HG03095 (cell line): Measurements from ENCODE around the gene SF3B5.
"Not testable (repeated sequence)": the region's sequence is repeated elsewhere in the genome, so short reads cannot be mapped to it uniquely, and the experiment has no call there.

Source experiments
- ATAC-seq: cut with Tn5 transposase; IDR thresholded peaks from one replicate; pipeline ENCODE4 v1.9.1; 2021; ENCODE audit warnings: moderate library complexity; ENCODE audit not compliant: unreplicated experiment

Gene SF3B5

GRCh38 chr6:144095134-144096002, at the start of gene SF3B5:
Gene SF3B5 (minus strand): TSS chr6:144095573. CDS start chr6:144095497, 76 bp downstream.
- peak; percentile 94 for ATAC-seq

- ATAC-seq = no peak
These were observed 49.6 kb upstream of the SF3B5 start for GRCh38 chr6:144144996-144145395.

GRCh38 chr6:144143878-144144277, 48.5 kb upstream of the SF3B5 start:
- no peak for ATAC-seq

- no peak for ATAC-seq
These were observed 47.7 kb upstream of the SF3B5 start for GRCh38 chr6:144143106-144143505.

GRCh38 chr6:144141470-144141869, 46.1 kb upstream of the SF3B5 start:
- ATAC-seq = no peak

- ATAC-seq = peak; percentile 84
These were observed 45.5 kb upstream of the SF3B5 start for GRCh38 chr6:144140867-144141266.

GRCh38 chr6:144139817-144140216, 44.4 kb upstream of the SF3B5 start:
- ATAC-seq = no peak

- no peak for ATAC-seq
These were observed 43.2 kb upstream of the SF3B5 start for GRCh38 chr6:144138542-144138941.

GRCh38 chr6:144134737-144135136, 39.4 kb upstream of the SF3B5 start:
- ATAC-seq = no peak

- ATAC-seq = no peak
These were observed 38.8 kb upstream of the SF3B5 start for GRCh38 chr6:144134176-144134575.

- no peak for ATAC-seq
These were observed 38.0 kb upstream of the SF3B5 start for GRCh38 chr6:144133225-144133821.

GRCh38 chr6:144132167-144132690, 36.9 kb upstream of the SF3B5 start:
- not testable (repeated sequence) for ATAC-seq

- ATAC-seq = no peak
These were observed 35.9 kb upstream of the SF3B5 start for GRCh38 chr6:144131248-144131709.

GRCh38 chr6:144129469-144129868, 34.1 kb upstream of the SF3B5 start:
- no peak for ATAC-seq

- no peak for ATAC-seq
These were observed 31.7 kb upstream of the SF3B5 start for GRCh38 chr6:144127097-144127496.

GRCh38 chr6:144123836-144124235, 28.5 kb upstream of the SF3B5 start:
- no peak for ATAC-seq

- no peak for ATAC-seq
These were observed 28.0 kb upstream of the SF3B5 start for GRCh38 chr6:144123421-144123820.

GRCh38 chr6:144122861-144123260, 27.5 kb upstream of the SF3B5 start:
- no peak for ATAC-seq

- no peak for ATAC-seq
These were observed 24.0 kb upstream of the SF3B5 start for GRCh38 chr6:144119376-144119775.

GRCh38 chr6:144115219-144115618, 19.8 kb upstream of the SF3B5 start:
- ATAC-seq = no peak

- no peak for ATAC-seq
These were observed 18.0 kb upstream of the SF3B5 start for GRCh38 chr6:144113366-144113765.

GRCh38 chr6:144110210-144110609, 14.8 kb upstream of the SF3B5 start:
- no peak for ATAC-seq
